ENCODE results near the gene OR4D5.

DNA sequence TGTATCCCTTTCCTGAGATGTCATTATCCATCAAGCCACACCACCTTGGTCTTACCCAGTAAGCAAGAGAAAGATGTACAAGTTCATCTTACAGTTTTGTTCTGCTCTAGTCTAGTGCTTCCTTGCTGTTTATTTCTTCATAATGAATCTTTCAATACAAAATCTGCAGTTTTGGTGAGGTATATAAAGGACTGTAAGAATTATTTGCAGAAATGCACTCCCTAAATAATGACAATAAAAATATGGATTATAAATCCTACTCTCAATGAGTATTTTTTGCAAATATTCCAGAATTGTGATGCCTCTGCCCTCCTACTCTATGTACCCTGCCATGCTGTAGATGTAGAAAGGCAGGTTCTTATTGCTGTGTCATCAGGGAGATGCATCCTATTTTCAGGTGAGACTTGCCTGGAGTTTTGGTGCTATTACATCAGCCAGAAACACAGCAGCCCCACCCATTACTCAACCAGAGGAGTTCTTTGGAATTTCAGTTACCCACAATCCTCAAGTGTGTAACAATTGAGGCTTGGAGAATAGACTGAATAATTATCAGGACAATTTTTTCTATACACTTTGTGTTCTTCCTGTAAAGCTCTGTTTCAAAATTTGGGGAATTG lies 38.4 kb downstream of the OR4D5 start, which contains the start of gene OR10S1:
- TF ChIP-seq, protein P1, sequence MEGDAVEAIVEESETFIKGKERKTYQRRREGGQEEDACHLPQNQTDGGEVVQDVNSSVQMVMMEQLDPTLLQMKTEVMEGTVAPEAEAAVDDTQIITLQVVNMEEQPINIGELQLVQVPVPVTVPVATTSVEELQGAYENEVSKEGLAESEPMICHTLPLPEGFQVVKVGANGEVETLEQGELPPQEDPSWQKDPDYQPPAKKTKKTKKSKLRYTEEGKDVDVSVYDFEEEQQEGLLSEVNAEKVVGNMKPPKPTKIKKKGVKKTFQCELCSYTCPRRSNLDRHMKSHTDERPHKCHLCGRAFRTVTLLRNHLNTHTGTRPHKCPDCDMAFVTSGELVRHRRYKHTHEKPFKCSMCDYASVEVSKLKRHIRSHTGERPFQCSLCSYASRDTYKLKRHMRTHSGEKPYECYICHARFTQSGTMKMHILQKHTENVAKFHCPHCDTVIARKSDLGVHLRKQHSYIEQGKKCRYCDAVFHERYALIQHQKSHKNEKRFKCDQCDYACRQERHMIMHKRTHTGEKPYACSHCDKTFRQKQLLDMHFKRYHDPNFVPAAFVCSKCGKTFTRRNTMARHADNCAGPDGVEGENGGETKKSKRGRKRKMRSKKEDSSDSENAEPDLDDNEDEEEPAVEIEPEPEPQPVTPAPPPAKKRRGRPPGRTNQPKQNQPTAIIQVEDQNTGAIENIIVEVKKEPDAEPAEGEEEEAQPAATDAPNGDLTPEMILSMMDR (conservative IDR thresholded peaks at IDR 0.05 in 1 of 2, IDR thresholded peaks at IDR 0.05 in 1 of 2; ENCODE audit: low read depth in 1 of 2, low read length in 2 of 2), result no peak
- TF ChIP-seq EZH2 (IDR thresholded peaks at IDR 0.05; ENCODE audit: low read length, missing control alignments), result no peak
